Embryonic facial prominence (tissue), 1 donor: ENCODE results near the gene UBASH3B.
"Not testable (repeated sequence)": the region's sequence is repeated elsewhere in the genome, so short reads cannot be mapped to it uniquely, and the experiment has no call there.

Experiments used
- DNase-seq: peaks from one replicate; pipeline ENCODE4 v3.0.0-alpha.2; 2016; ENCODE audit errors: extremely low spot score

Gene UBASH3B

DNA sequence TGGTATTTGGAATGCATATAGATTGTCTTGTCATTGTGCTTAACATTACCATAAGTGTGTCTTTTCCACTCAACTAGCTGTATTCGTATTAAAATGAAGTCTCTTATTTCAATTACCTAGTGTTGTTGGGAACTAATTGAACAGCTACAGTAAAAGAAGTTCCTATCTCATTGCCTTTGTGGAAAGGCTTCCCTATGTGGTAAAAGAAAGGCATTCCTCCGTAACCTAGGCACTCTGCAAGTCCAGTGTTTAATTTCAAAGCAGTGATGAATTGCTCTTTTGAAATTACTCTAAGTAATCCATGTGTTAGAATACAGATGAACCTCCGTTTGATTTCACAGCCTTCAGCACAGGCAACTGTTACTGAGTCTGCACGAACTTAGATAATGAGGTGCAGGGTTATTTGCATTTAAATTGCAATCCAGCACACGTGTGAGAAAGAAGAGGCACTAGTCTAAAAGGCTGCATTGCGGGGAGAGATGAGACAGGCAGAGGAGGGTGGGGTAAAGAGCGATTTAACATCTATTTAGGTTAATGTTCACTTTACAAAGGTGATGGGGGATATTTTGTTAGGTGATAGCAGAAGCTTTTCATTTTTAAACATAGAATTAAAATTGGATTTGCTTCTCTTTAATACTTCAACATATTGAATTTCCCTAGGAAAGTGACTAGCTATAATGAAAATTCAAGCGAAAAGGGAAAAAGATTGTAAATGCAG lies 157.8 kb downstream of the UBASH3B start:
- DNase-seq = no peak

DNA sequence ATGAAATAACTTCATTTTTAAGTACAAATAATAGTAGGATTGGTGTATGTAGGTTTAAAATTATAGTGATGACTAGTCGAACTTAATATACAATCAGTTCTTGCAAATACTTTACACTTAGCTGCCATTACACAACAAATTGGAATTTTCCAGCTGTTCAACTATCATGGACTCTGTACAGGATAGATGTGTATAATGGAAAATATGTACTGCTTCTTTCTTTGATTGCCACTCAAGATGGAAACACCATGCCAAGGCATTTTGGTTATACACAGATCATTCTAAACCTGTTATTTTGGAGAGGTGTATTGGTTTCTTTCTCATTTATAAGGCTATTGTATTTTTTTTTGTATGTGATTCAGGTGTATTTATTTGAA lies 158.4 kb downstream of the UBASH3B start:
- DNase-seq = no peak

DNA sequence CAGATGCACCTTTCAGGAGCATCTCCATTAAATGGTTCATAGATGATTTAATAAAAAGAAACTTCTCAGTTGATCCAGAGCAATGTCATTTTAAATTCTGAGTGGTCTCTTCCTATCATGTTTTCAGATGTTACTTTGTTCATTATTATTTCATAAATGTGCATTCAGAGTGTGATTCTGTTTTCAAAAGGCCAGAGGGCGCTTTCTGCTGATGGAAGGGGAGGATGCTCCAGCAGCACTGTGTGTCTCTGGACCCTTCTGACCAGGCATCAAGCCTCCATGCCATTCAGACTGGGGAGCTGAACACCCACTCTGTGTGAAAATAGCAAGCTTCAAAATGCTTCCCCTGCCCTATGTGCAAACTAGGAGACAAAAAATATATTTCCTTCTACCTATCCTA lies 158.9 kb downstream of the UBASH3B start:
- DNase-seq = no peak

DNA sequence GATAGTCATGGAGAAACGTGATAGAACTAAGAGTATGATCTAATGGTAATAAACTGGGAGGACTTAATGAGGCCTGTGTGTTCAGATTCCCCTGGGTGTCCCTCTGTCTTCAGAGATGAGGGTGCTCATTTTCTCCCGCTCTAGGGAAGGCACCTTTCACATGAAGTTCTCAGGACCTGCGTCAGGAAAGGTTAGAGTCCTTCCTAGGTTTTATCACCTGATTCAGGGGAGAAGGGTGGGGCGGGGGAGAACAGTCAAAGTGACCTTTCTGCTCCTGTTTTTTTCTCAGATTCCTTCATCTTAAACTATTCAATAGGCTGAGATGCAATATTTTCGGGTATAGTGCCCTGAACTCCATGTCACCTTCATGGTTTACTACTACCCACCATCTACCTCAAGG lies 160.4 kb downstream of the UBASH3B start:
- DNase-seq = no peak

DNA sequence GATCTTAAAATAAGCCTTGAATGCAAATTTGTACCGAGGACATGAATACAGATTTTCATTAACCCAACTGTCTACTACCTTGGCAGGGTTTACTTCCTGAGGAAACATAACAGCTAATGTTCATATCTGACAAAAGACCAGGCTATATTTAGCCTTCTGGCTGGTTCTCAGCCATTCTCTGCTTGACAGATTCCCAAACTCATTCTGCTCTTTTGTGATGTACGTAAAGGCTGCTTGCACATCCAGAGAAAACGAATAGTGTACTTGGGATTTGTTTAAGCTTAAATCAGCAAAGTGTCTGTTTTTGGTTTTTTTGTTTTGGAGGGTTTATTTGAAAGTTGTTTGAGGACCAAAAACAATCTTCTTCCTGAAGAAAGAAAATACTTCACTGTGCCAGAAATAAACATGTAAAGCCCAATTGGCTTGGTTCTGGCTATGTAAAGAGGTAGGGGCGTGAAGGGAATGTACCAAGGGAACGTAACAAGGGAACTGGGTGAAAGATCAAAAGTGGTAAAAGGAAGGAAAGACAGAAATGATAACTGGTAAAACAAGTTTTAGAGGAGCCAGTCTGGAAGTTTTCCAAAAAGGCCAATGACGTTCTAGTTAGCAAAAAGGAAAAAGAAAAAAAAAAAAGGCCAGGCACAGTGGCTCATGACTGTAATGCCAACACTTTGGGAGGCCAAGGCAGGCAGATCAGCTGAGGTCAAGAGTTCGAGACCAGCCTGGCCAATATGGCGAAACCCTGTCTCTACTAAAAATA lies 161.4 kb downstream of the UBASH3B start:
- DNase-seq = peak; percentile 45

DNA sequence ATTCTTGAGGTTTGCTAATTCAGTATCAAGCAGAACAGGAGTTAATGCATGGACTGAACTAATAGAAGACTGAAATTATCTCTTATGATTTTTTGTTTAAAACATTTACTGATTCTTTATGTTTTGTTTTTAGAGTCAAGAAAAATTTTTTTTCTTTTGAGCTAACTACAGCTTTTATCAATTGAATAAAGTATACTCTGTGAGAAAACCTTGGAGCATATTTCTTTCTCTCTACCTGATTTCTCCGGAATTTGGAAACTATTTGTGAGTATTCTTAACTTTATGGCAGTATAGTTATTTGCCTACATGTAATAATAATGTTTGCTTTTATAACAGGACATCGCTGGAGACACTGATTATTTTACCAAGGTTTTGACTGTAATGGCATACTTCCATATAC lies 164.6 kb downstream of the UBASH3B start:
- DNase-seq = no peak

DNA sequence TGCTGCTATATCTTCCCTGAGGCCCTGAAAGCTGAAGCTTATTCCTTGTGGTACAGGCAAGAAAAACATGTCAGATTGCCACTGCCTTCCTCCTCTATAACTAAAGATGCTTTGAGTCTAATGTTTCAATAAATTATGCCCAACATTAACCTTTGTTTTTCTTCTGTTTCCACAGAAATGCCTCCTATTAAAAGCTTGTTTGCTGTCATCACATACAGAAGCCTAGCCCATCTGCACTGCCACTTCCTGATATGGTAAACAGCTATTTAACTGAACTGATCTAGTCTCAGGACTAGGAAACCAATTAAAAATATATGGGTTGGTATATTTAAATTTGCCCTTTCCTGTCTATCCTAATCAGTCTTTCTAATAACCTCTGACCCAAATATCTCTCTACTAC lies 165.6 kb downstream of the UBASH3B start:
- no peak for DNase-seq

DNA sequence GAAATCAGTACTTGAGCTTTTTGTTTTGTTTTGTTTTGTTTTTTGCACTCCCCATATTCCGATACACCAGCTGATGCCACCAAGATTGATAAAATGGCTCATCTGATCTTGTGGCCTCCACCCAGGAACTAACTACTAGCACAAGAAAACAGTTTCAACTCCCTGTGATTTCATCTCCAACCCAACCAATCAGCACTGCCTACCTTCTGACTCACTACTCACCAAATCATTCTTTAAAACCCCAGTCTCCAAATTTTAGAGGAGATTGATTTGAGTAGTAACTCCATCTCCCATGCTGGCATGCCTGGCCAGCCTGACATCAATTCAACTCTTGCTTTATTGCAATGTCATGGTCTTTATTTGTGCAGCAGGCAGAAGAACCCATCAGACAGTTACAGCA lies 166.7 kb downstream of the UBASH3B start:
- no peak for DNase-seq

DNA sequence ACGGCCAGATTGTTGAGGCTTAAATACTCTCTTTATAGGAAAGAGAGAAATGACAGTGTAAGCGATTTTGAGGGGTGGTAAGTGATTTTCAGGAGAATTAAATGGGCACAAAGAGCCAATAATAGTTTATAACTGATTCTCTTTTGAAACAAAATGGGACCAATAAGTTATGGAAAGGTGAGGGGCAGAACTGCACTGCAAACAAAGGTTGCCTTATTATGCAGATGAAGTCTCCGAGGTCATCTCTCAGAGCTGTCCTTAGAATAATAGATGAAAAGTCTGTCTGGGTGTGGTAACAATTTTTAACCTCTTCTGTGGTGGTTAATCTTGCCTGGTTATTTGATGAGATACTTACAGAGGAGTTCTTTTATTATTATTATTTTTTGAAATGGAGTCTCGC lies 168.0 kb downstream of the UBASH3B start:
- DNase-seq = no peak

DNA sequence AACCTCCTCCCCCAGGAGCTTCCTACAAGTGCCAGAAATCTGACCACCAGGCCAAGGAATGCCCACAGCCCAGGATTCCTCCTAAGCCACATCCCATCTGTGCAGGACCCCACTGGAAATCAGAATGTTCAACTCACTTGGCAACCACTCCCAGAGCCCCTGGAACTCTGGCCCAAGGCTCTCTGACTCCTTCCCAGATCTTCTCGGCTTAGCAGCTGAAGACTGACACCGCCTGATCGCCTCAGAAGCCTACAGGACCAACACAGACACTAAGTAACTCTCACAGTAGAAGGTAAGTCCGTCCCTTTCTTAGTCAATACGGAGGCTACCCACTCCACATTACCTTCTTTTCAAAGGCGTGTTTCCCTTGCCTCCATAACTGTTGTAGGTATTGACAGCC lies 173.8 kb downstream of the UBASH3B start:
- not testable (repeated sequence) for DNase-seq

DNA sequence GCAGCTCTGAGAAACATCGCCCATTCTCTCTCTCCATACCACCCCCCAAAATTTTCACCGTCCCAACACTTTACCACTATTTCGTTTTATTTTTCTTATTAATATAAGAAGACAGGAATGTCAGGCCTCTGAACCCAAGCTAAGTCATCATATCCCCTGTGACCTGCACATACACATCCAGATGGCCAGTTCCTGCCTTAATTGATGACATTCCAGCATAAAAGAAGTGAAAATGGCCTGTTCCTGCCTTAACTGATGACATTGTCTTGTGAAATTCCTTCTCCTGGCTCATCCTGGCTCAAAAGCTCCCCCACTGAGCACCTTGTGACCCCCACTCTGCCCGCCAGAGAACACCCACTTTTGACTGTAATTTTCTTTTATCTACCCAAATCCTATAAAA lies 176.8 kb downstream of the UBASH3B start:
- not testable (repeated sequence) for DNase-seq

DNA sequence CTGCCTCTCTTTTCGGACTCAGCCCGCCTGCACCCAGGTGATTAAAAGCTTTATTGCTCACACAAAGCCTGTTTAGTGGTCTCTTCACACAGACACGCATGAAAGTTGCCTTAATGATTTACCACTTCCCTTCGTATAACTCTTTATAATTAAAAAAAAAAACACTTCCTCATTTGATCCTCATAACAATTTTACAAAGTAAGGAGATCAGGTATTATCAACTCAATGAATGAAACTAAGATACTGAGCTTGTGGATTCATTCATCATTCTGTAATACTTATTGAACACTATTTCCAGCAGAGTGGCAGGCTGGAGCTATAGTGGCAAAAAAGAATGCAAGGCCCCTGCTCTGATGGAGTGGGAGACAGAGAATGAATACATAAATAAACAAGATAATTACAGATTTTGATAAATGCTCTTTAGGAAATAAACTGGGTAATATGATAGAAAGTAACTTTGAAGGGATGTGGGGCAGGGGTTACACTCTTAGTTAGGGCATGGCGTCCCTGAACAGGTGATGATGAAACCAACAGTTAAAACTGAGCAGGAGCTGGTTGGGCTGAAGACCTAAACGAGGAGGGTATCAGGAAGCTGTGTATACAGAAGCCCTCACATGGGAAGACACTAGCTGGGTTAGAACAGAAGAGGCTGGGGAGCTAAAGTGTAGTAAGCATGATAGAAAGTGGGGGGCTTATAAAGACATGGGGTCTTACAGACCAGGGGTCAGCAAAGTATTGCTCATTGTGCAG lies 177.4 kb downstream of the UBASH3B start:
- DNase-seq = no peak

DNA sequence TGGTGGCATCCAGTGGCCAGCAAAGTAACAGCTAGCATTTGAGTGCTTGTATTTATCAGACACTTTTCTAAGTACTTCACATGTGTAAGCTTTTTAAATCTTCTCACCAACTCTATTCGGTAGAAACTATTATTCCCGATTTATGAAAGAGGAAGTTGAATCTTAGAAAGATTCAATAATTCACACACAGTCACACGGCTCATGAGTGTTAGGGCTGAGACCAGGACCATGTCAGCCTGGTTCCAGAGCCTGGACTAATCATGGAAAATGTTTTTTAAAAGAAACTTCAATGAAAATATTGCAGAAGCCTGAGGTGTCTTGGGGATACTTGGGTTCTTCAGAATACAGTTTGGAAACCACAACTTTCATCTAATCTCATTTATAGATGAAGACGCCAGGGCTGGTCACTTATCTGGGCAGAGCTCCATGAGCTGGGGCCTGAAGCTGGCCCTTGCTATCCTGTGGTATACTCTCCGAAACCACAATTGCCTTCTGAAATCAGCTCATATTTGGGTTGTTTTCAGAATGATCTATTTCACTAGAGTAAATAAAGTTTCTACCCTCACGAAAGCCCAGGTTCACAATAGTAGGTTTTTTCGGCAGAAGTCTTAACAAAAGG lies 178.4 kb downstream of the UBASH3B start:
- DNase-seq = no peak

DNA sequence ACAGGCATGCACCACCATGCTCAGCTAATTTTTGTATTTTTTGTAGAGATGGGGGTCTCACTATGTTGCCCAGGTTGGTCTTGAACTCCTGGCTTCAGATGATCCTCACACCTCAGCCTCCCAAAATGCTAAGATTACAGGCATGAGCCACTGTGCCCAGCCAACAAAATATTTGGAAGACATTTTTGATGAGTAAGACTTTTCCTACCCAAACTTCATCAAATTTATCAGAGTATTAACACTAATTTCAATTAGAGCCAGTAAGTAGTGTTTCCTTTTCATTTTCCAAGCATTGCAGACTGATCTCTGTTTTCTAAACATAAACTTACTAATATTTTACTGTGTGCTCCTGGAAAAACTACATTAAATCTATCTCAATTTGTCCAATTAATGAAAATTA lies 181.4 kb downstream of the UBASH3B start:
- no peak for DNase-seq

DNA sequence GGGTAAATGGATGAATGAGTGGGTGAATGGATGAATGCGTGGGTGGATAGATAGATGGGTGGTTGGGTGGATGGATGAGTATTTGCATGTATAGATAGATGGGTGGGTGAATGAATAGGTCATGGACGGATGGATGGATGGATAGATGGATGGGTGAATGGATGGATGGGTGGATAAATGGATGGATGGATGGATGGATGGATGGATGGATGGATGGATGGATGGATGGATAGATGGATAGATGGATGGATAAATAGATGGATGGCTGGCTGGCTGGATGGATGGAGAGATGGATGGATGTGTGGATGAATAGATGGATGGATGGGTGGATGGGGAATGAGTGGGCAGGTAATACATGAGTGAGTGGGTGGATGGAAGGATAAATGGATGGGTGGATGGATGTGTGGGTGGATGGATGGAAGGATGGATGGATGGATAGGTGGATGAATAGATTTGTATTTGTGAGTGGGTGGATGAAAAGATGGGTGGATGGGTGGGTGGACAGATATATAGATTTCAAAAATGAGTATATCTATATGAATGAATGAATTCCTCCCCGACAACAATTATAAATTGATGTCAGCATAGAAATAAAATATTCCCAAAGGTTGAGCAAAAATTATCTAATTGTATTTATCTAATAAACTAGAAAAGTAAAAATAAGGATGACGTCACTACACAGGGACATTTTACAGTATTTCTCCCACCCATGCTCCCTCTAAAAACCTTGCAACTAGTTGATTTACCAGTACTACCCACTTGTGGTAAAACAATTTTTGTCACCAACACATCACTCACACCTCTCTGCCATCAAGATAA lies 182.2 kb downstream of the UBASH3B start:
- DNase-seq = no peak

DNA sequence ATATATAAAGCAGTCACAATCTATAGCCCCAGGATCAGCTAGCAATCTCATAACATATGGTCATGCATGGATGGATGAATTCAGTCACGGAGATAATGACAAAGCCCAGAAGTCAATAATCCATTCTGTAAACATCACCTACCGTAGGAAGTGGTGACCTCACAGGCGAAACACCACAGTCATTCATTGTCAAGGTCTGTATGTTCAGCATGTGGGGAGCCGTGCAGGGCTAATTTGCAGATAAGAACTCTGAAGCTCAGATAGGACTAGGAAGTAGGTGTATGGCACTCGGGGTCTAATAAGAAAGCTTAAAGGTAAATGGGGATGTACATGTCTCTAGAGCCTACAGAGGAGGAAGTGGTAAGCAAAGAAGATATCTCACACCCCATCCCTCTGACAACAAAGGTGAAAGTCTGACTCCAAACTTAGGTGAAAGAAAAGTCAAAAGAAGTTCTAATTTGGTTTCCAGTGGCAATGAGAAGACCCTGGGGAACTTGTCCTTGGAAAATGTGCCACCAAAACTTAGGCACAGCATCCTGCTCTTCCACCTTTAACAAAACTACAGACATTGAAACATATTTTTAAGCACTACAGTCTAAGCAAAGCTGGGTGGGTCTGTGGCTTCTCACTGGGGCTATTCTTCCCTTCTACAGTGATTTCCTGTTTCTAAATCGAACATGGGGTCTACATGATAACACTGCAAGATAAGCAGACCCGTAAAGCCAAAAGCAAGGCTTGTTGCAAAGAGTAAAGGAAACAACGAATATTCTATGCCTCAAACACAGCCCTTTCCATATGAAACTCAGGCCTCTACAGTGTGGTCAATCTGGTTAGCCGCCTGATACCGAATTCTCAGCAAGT lies 188.0 kb downstream of the UBASH3B start:
- DNase-seq = no peak

DNA sequence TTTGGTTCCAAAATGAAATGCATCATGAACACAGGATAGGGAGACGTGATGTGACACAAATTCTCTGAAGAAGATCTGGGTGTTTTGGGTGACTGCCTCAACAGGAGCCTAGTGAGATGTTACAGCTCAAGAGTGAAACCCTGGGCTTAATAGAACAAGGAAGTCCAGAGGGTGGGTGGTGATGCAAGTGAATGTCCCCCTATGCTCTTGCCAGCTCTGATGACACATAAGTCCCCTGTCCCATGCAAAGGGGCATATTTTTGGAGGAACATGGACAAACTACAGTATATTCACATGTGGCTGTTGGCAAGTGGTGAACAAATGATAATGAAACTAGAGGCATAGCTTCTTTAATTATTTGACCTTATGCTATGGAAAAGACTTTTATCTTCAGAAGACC lies 191.9 kb downstream of the UBASH3B start:
- no peak for DNase-seq

DNA sequence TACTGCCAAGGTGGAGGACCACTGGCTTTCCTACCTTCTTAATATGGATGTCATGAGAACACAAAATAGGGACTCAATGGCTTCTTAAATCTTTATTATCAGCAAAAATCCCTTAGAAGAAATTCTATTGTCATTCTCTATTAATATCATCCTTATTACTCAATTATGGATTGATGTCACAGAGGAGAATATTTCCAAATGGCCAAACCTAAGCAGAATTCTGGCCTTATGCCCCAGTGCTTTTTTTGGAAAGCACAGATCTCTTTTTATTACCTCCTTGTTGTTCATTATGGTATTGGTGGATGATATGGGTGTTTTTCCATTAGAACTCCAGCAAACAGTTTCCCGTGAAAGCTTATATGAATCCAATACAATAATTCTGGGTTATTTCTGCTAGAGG lies 192.7 kb downstream of the UBASH3B start:
- no peak for DNase-seq

DNA sequence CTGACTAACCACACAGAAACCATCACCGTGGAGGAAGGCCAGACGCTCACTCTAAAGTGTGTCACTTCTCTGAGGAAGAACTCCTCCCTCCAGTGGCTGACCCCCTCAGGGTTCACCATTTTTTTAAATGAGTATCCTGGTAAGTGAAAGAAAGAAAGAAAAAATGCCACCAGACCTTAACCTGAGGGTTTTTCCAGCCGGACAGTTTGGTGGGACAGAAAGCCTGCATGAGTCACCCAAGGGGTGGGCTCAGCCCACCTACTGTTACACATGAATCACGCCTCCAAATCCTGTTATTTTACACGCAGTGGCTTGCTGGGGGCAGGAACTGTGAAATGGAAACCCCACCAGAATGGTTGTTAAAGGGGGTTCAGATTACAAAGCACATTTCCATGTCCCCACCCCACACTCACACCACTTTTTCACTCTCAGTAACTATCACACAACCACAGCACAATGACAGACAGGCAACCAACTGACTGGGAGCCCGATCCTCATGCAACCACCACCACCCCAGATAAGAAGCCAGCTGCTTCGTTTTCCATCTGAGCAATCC lies 194.6 kb downstream of the UBASH3B start:
- DNase-seq = no peak

DNA sequence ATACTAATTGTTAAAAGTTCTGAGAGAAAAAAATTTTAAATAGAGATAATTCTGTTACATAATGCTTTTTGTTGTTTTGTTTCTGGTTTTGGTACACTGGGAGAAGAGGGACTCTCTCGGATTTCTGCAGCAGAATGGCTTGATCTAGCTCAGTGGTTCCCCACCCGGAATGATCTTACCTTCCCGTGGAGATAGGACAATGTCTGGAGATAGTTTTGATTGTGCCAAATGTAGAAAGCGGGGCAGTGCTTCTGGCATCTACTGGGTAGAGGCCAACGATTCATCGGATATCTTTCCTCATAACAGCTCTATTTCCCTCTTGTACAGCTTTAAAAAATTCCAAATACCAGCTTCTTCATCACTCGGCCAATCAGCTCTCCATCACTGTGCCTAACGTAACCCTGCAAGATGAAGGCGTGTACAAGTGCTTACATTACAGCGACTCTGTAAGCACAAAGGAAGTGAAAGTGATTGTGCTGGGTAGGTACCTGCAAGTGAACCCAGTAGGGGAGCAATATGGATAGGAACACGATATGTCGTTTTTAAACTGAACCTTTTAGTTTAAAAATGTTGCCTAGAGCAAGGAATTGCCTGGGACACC lies 195.9 kb downstream of the UBASH3B start:
- DNase-seq = no peak
